ENCODE data around the gene ALK. TPM values are rescaled to one million over a fixed set of nuclear protein-coding genes. Genes with fewer than 3 reads are reported as not detected.

ALK gene
- total RNA-seq, 1 experiment from 2014 or later = not detected

DNA sequence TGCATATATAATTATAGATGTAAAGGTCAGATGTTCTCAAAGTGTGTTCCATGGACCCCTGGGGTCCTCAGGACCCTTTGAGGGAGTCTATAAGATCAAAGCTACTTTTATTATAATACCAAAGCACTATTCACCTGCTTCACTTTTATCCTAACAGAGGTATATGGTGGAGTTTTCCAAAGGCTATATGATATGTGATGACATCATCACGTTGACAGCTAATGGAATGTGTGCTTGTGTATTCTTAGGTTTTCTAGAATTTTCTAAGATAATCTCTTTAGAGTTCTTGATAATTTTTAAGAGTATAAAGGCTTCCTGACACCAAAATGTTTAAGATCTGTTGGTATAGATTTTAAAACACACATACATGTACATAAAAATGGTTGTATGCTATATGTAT, 10.4 kb upstream of the ALK start:
- no peak overlapping the region for H3T11ph ChIP-seq (ENCODE audit: low read length)
- no peaks in the 10 kb centered on the region for H3K23me2 ChIP-seq (ENCODE audit: insufficient read length, low read depth, low read length, poor library complexity, severe bottlenecking)
- H3K27me3 ChIP-seq (ENCODE audit: insufficient read depth, low read length) = no peaks in the 10 kb centered on the region
- H3K4me2 ChIP-seq (ENCODE audit: insufficient read depth, insufficient read length, low read length) = no peak overlapping the region
- H3K27ac Mint-ChIP-seq = no peak overlapping the region
- no peak overlapping the region for H2BK120ac ChIP-seq (ENCODE audit: low read depth, low read length, poor library complexity, severe bottlenecking)
- no peak overlapping the region for H3K4me3 Mint-ChIP-seq
- H2BK12ac ChIP-seq (ENCODE audit: insufficient read length, low read depth, low read length) = no peak overlapping the region
- no peak overlapping the region for H3K56ac ChIP-seq (ENCODE audit: insufficient read length, low read depth, low read length)
- peaks cover 10% of the 10 kb centered on the region for H3K27me3 Mint-ChIP-seq (ENCODE audit: low read depth)
- H4K91ac ChIP-seq (ENCODE audit: insufficient read length, low read depth, low read length) = no peak overlapping the region
- WGBS (ENCODE audit: extremely low coverage, insufficient read length, low lambda C conversion rate) = no CpG with 5 or more reads among the region's 1 CpG
- H2BK15ac ChIP-seq (ENCODE audit: low read depth, low read length) = no peak overlapping the region
- no peak overlapping the region for H3K27ac ChIP-seq (ENCODE audit: insufficient read length, low read depth, low read length)
- no peaks in the 10 kb centered on the region for H3K9me3 ChIP-seq (ENCODE audit: control insufficient read depth, low read depth, low read length)
- no peaks in the 10 kb centered on the region for H3K4me1 ChIP-seq (ENCODE audit: insufficient read depth, low read length)
- H3K9me3 Mint-ChIP-seq = no peaks in the 10 kb centered on the region
- no peak overlapping the region for H3K23ac ChIP-seq (ENCODE audit: insufficient read length, low read depth, low read length)
- H4K8ac ChIP-seq (replicated peaks; ENCODE audit: insufficient read length, low read depth, low read length) = no peak overlapping the region
- H2AK5ac ChIP-seq (ENCODE audit: insufficient read length, low read length) = no peak overlapping the region
- DNase-seq = no peak
- no peak overlapping the region for H2BK5ac ChIP-seq (ENCODE audit: insufficient read length, low read length)
- TF ChIP-seq, protein P1, sequence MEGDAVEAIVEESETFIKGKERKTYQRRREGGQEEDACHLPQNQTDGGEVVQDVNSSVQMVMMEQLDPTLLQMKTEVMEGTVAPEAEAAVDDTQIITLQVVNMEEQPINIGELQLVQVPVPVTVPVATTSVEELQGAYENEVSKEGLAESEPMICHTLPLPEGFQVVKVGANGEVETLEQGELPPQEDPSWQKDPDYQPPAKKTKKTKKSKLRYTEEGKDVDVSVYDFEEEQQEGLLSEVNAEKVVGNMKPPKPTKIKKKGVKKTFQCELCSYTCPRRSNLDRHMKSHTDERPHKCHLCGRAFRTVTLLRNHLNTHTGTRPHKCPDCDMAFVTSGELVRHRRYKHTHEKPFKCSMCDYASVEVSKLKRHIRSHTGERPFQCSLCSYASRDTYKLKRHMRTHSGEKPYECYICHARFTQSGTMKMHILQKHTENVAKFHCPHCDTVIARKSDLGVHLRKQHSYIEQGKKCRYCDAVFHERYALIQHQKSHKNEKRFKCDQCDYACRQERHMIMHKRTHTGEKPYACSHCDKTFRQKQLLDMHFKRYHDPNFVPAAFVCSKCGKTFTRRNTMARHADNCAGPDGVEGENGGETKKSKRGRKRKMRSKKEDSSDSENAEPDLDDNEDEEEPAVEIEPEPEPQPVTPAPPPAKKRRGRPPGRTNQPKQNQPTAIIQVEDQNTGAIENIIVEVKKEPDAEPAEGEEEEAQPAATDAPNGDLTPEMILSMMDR (conservative IDR thresholded peaks at IDR 0.05) = no peak
- H4K20me1 ChIP-seq (ENCODE audit: control insufficient read depth, insufficient read depth, insufficient read length) = no peaks in the 10 kb centered on the region
- H3K4ac ChIP-seq (ENCODE audit: low read depth, low read length) = no peak overlapping the region
- no peak overlapping the region for H2BK20ac ChIP-seq (ENCODE audit: low read depth, low read length, poor library complexity, severe bottlenecking)
- no peak overlapping the region for H4K5ac ChIP-seq (ENCODE audit: insufficient read length, low read depth, low read length)
- H3K4me1 Mint-ChIP-seq = no peaks in the 10 kb centered on the region
- no peaks in the 10 kb centered on the region for H3K79me2 ChIP-seq (ENCODE audit: insufficient read depth, low read length)
- H3K14ac ChIP-seq (ENCODE audit: insufficient read depth, low read length) = no peak overlapping the region
- no peak overlapping the region for H3K18ac ChIP-seq (ENCODE audit: insufficient read length, low read depth, low read length)
- no peak overlapping the region for H3K9ac ChIP-seq (ENCODE audit: extremely low read depth, insufficient read length, low read length)
- no peak overlapping the region for H2AFZ ChIP-seq (ENCODE audit: low read length)
- no peaks in the 10 kb centered on the region for H3K79me1 ChIP-seq (ENCODE audit: insufficient read depth, low read depth, low read length, poor library complexity, severe bottlenecking)
- no peaks in the 10 kb centered on the region for H3K36me3 Mint-ChIP-seq (ENCODE audit: insufficient read depth in 1 of 3, low read depth in 3 of 3)
